ENCODE data around the gene OR13A1.
"Not testable (repeated sequence)": the region's sequence is repeated elsewhere in the genome, so short reads cannot be mapped to it uniquely, and the experiment has no call there.

OR13A1 gene

GRCh38 chr10:45280113-45280760 is 35.2 kb downstream of the OR13A1 start:
- DNase-seq: no peak

DNA sequence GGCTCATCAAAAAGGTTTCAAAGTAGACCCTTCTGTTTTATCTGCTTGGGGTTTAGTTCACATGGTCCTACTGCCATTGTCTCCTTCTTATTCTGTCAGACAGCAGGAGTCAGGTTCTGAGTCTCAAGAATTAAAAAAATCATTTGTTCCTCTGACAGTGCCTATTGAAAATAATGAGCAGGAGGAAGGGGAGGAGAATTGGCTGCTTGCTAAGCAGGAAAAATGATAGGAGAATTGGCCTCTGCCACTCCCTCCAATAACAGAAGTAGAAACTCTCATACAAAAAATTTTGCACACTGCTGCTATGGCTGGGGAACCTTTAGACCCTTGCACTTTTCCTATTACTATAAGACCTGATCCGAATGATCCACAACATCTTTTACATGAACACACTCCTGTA is 35.7 kb downstream of the OR13A1 start:
- no peak for DNase-seq

DNA sequence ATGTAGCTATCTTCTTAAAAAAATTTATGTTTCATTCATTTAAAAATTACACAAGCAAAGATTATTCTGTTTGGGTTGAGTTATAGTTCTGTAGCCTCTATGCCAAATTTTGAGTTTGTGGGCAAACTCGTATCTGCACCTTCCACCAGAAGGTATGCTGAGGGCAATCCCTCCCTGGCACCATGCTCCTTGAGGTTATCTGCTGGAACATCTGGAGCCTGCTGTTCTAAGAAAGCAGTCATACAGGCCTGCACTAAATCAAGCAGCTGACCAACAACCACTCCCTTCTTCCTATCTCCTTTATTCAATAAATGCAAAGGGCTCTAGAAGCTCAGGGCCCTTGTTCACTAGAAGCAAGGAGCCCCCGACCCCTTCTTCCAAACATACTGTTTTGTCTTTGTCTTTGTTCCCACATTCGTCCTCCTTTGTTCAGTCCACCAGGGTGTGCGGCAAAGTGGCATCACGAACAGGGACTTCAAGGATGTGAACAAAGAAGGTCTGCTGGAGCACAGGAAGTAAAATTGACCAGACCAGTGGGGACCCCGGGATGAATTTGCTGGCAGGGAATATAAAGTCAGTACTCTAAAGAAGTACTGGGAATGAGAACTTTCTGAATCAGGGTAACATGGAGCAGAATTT is 36.4 kb downstream of the OR13A1 start:
- DNase-seq: no peak

GRCh38 chr10:45276146-45276545 is 39.3 kb downstream of the OR13A1 start:
- not testable (repeated sequence) for DNase-seq

GRCh38 chr10:45274364-45274763 is 41.0 kb downstream of the OR13A1 start:
- DNase-seq: no peak

DNA sequence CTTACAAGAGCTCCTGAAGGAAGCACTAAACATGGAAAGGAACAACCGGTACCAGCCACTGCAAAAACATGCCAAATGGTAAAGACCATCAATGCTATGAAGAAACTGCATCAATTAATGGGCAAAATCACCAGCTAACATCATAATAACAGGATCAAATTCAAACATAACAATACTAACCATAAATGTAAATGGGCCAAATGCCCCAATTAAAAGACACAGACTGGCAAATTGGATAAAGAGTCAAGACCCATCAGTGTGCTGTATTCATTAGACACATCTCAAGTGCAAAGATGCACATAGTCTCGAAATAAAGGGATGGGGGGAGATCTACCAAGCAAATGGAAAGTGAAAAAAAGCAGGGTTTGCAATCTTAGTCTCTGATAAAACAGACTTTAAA is 47.6 kb downstream of the OR13A1 start:
- DNase-seq: not testable (repeated sequence)

DNA sequence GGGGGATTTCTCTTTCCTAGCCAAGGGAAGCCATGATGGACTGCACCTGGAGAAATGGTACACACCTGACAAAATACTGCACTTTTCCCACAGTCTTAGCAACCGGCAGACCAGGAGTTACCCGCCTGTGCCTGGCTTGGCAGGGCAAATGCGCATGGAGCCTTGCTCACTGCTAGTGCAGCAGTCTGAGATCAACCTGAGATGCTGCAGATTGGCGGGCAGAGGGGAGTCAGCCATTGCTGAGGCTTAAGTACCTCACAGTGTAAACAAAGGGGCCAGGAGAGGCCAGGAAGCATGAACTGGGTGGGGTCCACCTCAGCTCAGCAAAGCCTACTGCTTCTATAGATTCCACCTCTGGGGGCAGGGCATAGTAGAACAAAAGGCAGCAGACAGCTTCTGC is 49.4 kb downstream of the OR13A1 start:
- DNase-seq: no peak

GRCh38 chr10:45261946-45262345 is 53.5 kb downstream of the OR13A1 start:
- no peak for DNase-seq

DNA sequence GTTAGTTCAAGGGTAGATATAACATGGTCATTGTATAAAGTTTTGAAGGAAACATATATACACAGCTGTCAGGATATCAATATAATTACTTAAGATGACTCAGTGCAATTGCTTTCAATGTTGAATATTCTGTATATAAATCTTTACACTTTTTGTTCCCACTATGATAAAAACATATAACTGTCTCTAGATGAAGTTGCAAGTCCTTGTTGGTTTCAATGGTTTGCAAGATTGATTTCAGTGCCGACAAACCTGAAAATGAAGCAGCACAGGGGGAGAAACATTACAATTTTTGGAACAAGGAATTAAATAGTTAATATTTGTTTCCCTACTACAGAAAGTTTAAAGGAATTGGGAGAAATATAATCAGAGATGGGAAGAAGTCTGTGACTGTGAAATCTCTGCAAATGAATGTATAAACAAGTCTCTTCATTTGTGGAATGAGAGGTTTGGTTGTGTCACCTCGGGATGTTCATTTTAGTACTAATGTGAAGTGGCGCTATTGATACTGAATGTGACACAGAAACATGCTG is 54.1 kb downstream of the OR13A1 start:
- DNase-seq: no peak

- not testable (repeated sequence) for DNase-seq
Observed at GRCh38 chr10:45260635-45261034, 54.8 kb downstream of the OR13A1 start.

- not testable (repeated sequence) for DNase-seq
Observed at GRCh38 chr10:45259786-45260495, 55.5 kb downstream of the OR13A1 start.

- no peak for DNase-seq
Observed at GRCh38 chr10:45257600-45257999, 57.8 kb downstream of the OR13A1 start.

DNA sequence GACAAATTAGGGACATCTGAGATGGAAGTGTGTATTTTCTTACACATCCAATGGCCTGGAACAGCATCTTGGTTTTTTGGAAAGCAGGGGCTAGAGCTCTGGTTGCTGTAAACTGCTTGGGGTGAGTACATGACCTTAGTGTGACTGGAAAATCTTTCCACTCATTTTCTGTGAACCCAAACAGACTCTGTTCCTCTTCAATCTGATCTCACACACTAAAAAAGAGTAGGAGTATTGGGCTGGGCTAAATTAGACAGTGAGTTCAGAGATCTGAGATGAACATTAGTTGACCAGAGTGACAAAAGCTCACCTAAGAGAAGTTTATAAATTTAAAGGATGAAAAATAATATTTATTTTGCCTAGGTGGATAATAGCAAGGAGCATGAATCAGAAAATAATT is 59.2 kb downstream of the OR13A1 start:
- DNase-seq: no peak

DNA sequence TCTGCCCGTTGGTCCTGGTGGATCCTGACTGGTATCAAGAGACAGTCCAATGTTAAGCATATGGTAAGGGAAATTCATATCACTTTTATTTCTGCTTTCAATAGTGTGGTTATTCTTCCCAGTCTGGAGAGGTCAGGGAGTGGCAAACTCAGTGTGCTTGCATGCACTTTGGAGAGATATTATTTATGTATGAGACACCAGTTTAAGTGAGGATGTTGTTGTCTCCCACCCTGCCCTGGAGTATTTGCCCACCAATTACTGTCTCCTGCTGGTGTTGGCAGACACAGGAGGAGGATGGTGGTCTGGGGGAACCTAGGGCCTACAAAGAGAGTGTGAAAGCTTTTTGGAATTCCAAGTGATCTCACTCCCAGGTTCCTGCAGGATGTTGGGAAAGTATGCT is 59.7 kb downstream of the OR13A1 start:
- no peak for DNase-seq

DNA sequence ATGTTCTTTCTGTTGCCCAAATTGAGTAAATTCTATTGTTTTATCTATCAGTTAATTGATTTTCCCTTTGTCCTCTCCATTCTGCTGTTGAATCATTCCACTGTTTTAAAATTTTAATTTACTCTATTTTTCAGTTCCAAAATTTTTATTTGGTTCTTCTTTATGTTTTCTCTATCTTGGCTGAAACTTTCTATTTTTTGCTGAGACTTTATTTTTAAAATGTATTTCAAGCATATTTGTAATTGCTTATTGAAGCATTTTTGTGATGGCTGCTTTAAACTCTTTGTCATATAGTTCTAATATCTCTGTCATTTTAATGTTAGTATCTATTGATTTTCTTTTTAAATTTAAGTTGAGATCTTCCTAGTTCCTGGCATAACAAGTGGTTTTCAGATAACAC is 60.5 kb downstream of the OR13A1 start:
- DNase-seq: no peak

- no peak for DNase-seq
Observed at GRCh38 chr10:45253183-45253914, 62.1 kb downstream of the OR13A1 start.
